Measurements from ENCODE around the gene DNLZ. TPM values are rescaled to one million over a fixed set of nuclear protein-coding genes. Genes with fewer than 3 reads are reported as not detected.

Gene DNLZ
- total RNA-seq, 4 donors from 2014 or later = 1.8 to 31.1 (median 19.7) TPM

DNA sequence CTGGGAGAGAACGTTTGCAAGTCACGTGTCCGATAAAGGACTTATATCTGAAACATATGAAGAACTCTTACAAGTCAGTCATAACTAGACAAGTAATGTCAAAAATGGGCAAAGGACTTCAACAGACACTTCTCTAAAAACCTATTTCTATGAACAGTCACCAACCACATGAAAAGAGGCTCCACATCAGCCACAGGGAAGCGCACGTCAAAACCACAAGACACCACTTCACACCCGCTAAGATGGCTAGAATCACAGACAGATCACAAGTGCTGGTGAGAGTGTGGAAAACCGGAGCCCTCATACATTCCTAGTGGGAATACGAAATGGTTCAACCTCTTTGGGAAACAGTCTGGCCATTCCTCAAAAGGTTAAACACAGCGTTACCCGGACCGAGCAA lies 21.5 kb upstream of the DNLZ start:
- TF ChIP-seq, protein P1, sequence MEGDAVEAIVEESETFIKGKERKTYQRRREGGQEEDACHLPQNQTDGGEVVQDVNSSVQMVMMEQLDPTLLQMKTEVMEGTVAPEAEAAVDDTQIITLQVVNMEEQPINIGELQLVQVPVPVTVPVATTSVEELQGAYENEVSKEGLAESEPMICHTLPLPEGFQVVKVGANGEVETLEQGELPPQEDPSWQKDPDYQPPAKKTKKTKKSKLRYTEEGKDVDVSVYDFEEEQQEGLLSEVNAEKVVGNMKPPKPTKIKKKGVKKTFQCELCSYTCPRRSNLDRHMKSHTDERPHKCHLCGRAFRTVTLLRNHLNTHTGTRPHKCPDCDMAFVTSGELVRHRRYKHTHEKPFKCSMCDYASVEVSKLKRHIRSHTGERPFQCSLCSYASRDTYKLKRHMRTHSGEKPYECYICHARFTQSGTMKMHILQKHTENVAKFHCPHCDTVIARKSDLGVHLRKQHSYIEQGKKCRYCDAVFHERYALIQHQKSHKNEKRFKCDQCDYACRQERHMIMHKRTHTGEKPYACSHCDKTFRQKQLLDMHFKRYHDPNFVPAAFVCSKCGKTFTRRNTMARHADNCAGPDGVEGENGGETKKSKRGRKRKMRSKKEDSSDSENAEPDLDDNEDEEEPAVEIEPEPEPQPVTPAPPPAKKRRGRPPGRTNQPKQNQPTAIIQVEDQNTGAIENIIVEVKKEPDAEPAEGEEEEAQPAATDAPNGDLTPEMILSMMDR (IDR thresholded peaks at IDR 0.05) = no peak
- no peak for TF ChIP-seq POLR2A (IDR thresholded peaks at IDR 0.05)
- WGBS, 2 donors = 75 to 88% methylated on average over 11 of the region's 11 CpGs
- Histone ChIP-seq H3K27ac (no peak overlapping the region), H3K9me3 (no peaks in the 10 kb centered on the region), H3K4me1 (no peaks in the 10 kb centered on the region), H3K27me3 (no peaks in the 10 kb centered on the region), H3K36me3 (peaks cover 15 to 100% (median 29%) of the 10 kb centered on the region in 3 donors), H3K4me3 (no peak overlapping the region)
- intact Hi-C loops (cut with DNase I) = no loop called here
- no peak for DNase-seq

DNA sequence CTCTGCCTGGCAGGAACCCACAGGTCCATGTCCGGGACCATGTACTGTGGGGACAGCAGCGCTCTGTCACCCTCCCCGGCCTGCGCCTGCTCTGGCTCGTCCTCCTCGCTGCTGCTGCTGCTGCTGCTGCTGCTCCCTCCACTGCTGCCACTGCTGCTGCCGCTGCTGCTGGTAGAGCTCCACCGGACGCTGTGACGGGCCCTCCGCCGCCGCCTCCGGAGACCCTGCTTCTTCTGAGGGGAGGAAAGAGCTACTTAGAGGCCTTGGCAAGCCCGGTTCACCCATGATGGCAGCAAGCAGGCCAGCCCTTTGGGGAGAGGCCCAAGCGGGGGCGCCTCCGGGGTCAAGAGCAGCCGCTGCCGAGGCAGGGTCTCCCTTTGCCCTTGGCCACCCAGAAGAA lies 19.9 kb upstream of the DNLZ start:
- WGBS, 2 donors = 100% methylated on average over 1 of the region's 20 CpGs; no CpG with 5 or more reads in 1 of the 2 donors
- Histone ChIP-seq H3K27ac (no peak overlapping the region), H3K9me3 (no peaks in the 10 kb centered on the region), H3K36me3 (peaks cover 24 to 100% (median 40%) of the 10 kb centered on the region in 3 donors), H3K4me1 (no peaks in the 10 kb centered on the region), H3K4me3 (no peak overlapping the region), H3K27me3 (no peaks in the 10 kb centered on the region)
- no peak for TF ChIP-seq POLR2A (IDR thresholded peaks at IDR 0.05)
- TF ChIP-seq, protein P1 (IDR thresholded peaks at IDR 0.05) = no peak
- intact Hi-C loops (cut with DNase I) = no loop called here
- DNase-seq = no peak

DNA sequence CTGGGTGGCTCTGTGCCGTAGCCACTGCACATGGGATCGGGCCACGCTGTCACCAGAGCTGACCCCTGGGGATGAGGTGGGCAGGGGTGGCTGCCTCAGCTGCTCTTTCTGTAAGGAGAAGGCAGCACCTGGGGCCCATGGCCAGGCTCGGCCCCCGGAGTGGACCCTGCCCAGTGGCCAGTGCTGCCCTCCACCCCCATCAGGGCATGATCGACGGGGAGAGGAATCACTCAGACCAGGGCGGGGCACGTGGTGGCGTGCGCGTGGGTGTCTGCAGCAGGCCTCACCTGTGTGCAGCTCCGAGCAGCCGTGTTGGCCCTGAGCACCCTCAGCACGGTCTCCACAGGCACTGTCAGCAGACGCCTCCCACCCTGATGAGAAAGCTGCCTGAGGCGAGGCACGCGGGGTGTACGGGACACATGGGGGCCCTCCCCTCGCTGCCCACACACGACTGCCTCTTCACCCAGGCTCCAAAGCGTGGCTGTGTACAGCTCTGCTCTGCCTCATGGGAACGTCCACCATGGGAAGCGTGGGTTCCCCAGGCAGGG lies 18.5 kb upstream of the DNLZ start:
- H3K4me1 ChIP-seq = no peaks in the 10 kb centered on the region
- H3K4me3 ChIP-seq = no peak overlapping the region
- peaks cover 19 to 94% (median 31%) of the 10 kb centered on the region in 3 donors for H3K36me3 ChIP-seq
- WGBS, 2 donors = 85% methylated on average over 12 of the region's 25 CpGs; no CpG with 5 or more reads in 1 of the 2 donors
- H3K9me3 ChIP-seq = no peaks in the 10 kb centered on the region
- no peak for DNase-seq
- H3K27ac ChIP-seq = no peak overlapping the region
- no peaks in the 10 kb centered on the region for H3K27me3 ChIP-seq
- TF ChIP-seq, protein P1 (IDR thresholded peaks at IDR 0.05) = no peak
- TF ChIP-seq POLR2A (IDR thresholded peaks at IDR 0.05) = no peak
- intact Hi-C loops (cut with DNase I) = no loop called here

DNA sequence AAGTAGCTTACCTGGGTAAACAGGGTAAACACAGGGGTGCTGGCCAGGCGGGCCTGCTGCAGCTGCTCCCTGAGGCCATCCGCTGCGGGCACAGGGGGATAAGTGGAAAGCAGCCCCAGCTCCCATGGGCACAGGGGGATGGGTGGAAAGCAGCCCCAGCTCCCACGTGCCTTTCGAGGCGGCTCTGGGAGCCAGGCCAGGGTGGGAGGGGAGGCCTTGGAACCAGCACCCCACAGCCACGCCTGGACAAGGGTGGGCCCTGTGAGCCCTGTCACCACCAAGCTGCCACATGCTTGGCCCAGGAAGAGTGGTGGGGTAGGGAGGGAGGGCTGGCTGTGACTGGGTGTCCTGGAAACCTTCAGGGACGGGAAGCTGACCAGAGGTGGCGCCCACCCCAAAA lies 17.8 kb upstream of the DNLZ start:
- H3K9me3 ChIP-seq = no peaks in the 10 kb centered on the region
- H3K4me1 ChIP-seq = no peaks in the 10 kb centered on the region
- no peak for DNase-seq
- H3K27ac ChIP-seq = no peak overlapping the region
- TF ChIP-seq, protein P1 (IDR thresholded peaks at IDR 0.05) = no peak
- TF ChIP-seq POLR2A (IDR thresholded peaks at IDR 0.05) = no peak
- intact Hi-C loops (cut with DNase I) = no loop called here
- H3K27me3 ChIP-seq = no peaks in the 10 kb centered on the region
- no peak overlapping the region for H3K4me3 ChIP-seq
- 86 to 100% methylated on average over 2 to 3 of the region's 9 CpGs for WGBS, 2 donors
- peaks cover 18 to 87% (median 30%) of the 10 kb centered on the region in 3 donors for H3K36me3 ChIP-seq

DNA sequence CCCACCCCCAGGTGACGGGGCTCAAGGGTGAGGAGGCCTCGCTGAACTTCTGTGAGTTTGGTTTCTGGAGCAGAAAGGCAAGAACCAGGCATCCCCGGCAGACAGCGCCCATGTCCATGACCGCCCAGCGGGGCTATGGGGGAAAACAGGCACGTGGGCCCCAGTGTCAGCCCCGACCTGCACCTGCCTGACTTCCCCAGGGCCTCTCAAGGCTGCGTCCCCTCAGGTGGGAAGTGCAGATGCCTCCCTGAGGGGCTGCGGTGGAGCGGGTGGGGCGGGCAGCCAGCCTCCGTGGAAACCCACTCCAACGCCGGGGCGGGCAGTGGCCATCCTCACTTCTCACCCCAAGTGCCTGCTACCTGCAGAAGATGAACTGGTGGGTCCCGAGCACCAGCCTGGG lies 16.8 kb upstream of the DNLZ start:
- TF ChIP-seq POLR2A (IDR thresholded peaks at IDR 0.05) = no peak
- TF ChIP-seq, protein P1 (IDR thresholded peaks at IDR 0.05) = no peak
- Histone ChIP-seq H3K4me1 (no peaks in the 10 kb centered on the region), H3K27me3 (no peaks in the 10 kb centered on the region), H3K27ac (no peak overlapping the region), H3K9me3 (no peaks in the 10 kb centered on the region), H3K36me3 (peaks cover 18 to 84% (median 30%) of the 10 kb centered on the region in 3 donors), H3K4me3 (no peak overlapping the region)
- no CpG with 5 or more reads among the region's 17 CpGs for WGBS, 2 donors
- no peak for DNase-seq
- intact Hi-C loops (cut with DNase I) = no loop called here
